Measurements from ENCODE around the gene CTIF. TPM values are rescaled to one million over a fixed set of nuclear protein-coding genes. Genes with fewer than 3 reads are reported as not detected.

CTIF gene
- total RNA-seq, 1 experiment from 2014 or later, result 26.5 TPM

DNA sequence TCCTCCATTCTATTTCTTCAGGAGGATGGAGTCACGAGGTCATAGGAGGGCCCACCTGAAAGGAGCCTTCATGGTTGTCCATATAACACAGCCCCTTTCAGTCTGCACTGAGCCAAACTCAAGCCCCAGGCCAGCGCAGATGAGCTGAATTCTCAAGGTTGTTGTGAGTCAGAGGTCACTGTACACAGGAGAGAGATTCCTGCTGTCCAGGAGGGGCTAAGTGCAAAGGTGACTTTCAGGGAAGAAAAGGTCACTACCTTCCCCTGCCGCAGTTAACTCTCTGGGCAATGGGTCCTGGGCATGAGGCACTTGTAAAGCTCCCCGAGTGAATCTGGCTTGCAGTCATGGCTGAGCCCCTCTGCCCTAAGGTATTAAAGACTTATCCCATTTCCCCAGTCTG lies 150.7 kb downstream of the CTIF start:
- TF ChIP-seq POLR2AphosphoS5 (IDR thresholded peaks at IDR 0.05; ENCODE audit: low read depth, low read length) (no peak), TCF7L2 (IDR thresholded peaks at IDR 0.05; ENCODE audit: low read depth, low read length) (no peak), CTCF (IDR thresholded peaks at IDR 0.05) (no peak), SIN3A (IDR thresholded peaks at IDR 0.05; ENCODE audit: borderline replicate concordance, insufficient read depth, low read depth, low read length) (no peak)
- TF ChIP-seq, protein P1, sequence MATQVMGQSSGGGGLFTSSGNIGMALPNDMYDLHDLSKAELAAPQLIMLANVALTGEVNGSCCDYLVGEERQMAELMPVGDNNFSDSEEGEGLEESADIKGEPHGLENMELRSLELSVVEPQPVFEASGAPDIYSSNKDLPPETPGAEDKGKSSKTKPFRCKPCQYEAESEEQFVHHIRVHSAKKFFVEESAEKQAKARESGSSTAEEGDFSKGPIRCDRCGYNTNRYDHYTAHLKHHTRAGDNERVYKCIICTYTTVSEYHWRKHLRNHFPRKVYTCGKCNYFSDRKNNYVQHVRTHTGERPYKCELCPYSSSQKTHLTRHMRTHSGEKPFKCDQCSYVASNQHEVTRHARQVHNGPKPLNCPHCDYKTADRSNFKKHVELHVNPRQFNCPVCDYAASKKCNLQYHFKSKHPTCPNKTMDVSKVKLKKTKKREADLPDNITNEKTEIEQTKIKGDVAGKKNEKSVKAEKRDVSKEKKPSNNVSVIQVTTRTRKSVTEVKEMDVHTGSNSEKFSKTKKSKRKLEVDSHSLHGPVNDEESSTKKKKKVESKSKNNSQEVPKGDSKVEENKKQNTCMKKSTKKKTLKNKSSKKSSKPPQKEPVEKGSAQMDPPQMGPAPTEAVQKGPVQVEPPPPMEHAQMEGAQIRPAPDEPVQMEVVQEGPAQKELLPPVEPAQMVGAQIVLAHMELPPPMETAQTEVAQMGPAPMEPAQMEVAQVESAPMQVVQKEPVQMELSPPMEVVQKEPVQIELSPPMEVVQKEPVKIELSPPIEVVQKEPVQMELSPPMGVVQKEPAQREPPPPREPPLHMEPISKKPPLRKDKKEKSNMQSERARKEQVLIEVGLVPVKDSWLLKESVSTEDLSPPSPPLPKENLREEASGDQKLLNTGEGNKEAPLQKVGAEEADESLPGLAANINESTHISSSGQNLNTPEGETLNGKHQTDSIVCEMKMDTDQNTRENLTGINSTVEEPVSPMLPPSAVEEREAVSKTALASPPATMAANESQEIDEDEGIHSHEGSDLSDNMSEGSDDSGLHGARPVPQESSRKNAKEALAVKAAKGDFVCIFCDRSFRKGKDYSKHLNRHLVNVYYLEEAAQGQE (IDR thresholded peaks at IDR 0.05; ENCODE audit: insufficient read depth in 1 of 2, low read depth in 2 of 2, low read length in 1 of 2), result no peak
- Histone ChIP-seq H3K36me3 (ENCODE audit: control insufficient read depth, insufficient read depth, low read length) (no peaks in the 10 kb centered on the region), H3K27me3 (ENCODE audit: control insufficient read depth, insufficient read depth, low read length) (no peaks in the 10 kb centered on the region), H3K9me3 (ENCODE audit: control insufficient read depth, insufficient read depth, low read depth, low read length) (no peaks in the 10 kb centered on the region), H3K4me3 (ENCODE audit: low read depth in 2 of 2, low read length in 2 of 2) (no peak overlapping the region), H3K4me1 (ENCODE audit: control insufficient read depth, insufficient read depth, low read length) (no peaks in the 10 kb centered on the region), H3K27ac (ENCODE audit: low read length) (no peak overlapping the region)
- CTCF ChIA-PET, result no interaction called here
- ATAC-seq (no peak), DNase-seq (ENCODE audit: low read depth, low spot score) (no peak)
- intact Hi-C loops (cut with micrococcal nuclease; ENCODE audit: unreplicated experiment), result no loop called here
- POLR2A ChIA-PET, result no interaction called here
- in situ Hi-C loops (cut with HindIII; ENCODE audit: low pct_unique_long_range_greater_than_20kb, low sequenced_read_pairs), result no loop called here
- no TSS peak for BruUV-seq (replicated peaks)

DNA sequence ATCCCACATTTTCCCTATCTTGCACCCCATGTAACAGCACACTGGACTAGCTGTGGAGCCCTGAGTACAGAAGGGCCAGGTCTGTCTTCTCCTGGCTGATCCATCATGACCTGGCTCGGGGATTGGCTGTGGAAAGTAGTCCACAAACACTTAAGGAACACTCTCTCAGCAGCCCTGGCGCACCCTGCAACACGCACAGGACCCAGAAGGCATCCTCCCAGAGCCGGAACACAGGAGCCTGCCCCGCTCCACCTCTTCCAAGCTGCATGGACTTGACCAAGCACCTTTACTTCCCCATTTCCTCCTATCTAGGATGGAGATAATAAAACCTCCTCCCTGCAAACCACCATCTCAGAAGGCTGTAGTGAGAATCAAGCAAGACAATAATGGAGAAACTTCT lies 151.7 kb downstream of the CTIF start:
- H3K27me3 ChIP-seq (ENCODE audit: control insufficient read depth, insufficient read depth, low read length), result no peaks in the 10 kb centered on the region
- no peaks in the 10 kb centered on the region for H3K36me3 ChIP-seq (ENCODE audit: control insufficient read depth, insufficient read depth, low read length)
- POLR2A ChIA-PET, result no interaction called here
- H3K4me1 ChIP-seq (ENCODE audit: control insufficient read depth, insufficient read depth, low read length), result no peaks in the 10 kb centered on the region
- no peaks in the 10 kb centered on the region for H3K9me3 ChIP-seq (ENCODE audit: control insufficient read depth, insufficient read depth, low read depth, low read length)
- DNase-seq (ENCODE audit: low read depth, low spot score) (no peak), ATAC-seq (no peak)
- no TSS peak for BruUV-seq (replicated peaks)
- H3K27ac ChIP-seq (ENCODE audit: low read length), result no peak overlapping the region
- intact Hi-C loops (cut with micrococcal nuclease; ENCODE audit: unreplicated experiment) (no loop called here), in situ Hi-C loops (cut with HindIII; ENCODE audit: low pct_unique_long_range_greater_than_20kb, low sequenced_read_pairs) (no loop called here)
- no peak overlapping the region for H3K4me3 ChIP-seq (ENCODE audit: low read depth in 2 of 2, low read length in 2 of 2)
- TF ChIP-seq TCF7L2 (IDR thresholded peaks at IDR 0.05; ENCODE audit: low read depth, low read length) (no peak), SIN3A (IDR thresholded peaks at IDR 0.05; ENCODE audit: borderline replicate concordance, insufficient read depth, low read depth, low read length) (no peak), CTCF (IDR thresholded peaks at IDR 0.05) (no peak), POLR2AphosphoS5 (IDR thresholded peaks at IDR 0.05; ENCODE audit: low read depth, low read length) (no peak)
- TF ChIP-seq, protein P1 (IDR thresholded peaks at IDR 0.05; ENCODE audit: insufficient read depth in 1 of 2, low read depth in 2 of 2, low read length in 1 of 2), result no peak
- CTCF ChIA-PET, result no interaction called here
